NB4 (cell line): ENCODE results near the gene ACO2.

Experiments used
- DNase-seq: peaks from one replicate; pipeline ENCODE4 v3.0.0; 2010; ENCODE audit warnings: low read depth
- H3K4me3 ChIP-seq: one replicate; pipeline ENCODE4 v1.5.1; 2011; ENCODE audit warnings: mild to moderate bottlenecking, low read depth, low read length, moderate library complexity
- CTCF ChIP-seq: IDR thresholded peaks from one replicate; pipeline ENCODE4 v1.5.1; 2012; ENCODE audit warnings: low read depth, low read length
- MAX ChIP-seq: IDR thresholded peaks from 2 replicates; pipeline ENCODE4 v1.6.1; 2011; ENCODE audit warnings: low read depth, low read length
- MYC ChIP-seq: IDR thresholded peaks from 2 replicates; pipeline ENCODE4 v1.6.1; 2011; ENCODE audit warnings: low read depth, low read length
- POLR2A ChIP-seq: IDR thresholded peaks from 2 replicates; pipeline ENCODE4 v1.6.1; 2011; ENCODE audit warnings: mild to moderate bottlenecking; ENCODE audit not compliant: insufficient read length; ENCODE audit errors: extremely low read depth

Gene ACO2

DNA sequence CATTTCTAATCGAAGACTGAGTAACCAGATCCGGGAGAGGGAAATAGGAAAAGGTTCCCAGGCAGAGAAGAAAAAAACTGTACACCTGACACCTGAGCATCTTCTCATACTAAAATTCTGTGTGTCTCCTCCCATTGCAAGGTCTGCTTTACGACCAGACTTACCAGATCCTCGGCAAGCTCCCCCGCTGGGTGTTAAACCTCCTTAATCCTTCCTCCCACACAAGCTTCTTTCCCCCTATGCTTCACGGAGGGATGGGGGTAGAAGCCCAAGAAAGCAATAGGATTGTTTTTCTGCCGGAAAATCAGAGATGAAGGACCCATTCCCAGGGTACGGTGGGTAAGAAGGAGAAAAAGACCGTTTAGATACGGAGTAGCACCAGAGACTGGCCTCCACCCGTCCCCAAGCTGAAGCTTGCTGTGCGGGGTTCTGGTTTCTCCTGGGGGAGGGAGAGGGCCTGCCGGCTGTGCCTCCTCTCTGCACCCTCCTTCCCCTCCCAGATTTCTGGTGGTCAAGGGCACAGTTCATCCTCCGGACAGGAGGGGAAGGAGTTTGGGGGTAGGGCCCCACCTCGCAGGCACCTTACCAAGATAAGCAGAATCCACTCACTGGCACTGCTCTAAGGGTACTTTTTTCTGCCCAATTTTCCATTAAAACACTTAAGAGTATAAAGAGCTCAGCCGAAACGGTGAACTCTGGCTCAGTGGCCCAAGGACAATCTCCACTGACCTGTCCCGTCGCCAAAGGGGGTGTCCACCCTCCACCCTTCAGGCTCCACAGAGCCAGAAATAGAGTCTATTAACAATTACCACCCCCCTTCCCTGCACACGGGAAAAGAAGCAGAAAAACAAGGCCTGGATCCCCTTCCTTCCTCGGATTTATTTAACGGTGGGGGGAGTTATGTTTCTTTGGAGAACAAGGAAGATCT is 23.5 kb upstream of the ACO2 start:
- no peak for TF ChIP-seq POLR2A
- no peak for TF ChIP-seq MAX
- TF ChIP-seq CTCF = no peak
- no peak for TF ChIP-seq MYC
- peak; percentile 69 for DNase-seq

GRCh38 chr22:41446057-41446501 is 22.8 kb upstream of the ACO2 start:
- peak overlapping the region; percentile 86 for H3K4me3 ChIP-seq
- TF ChIP-seq MYC (no peak), MAX (no peak), POLR2A (no peak), CTCF (no peak)
- peak; percentile 45 for DNase-seq

More for the DNA sequence above, 23.5 kb upstream of the ACO2 start:
- H3K4me3 ChIP-seq = peak overlapping the region; percentile 86

- peak; percentile 96 for DNase-seq
- peak within 1 kb of the TSS; percentile 86 for H3K4me3 ChIP-seq
- TF ChIP-seq POLR2A = peak; percentile 92
- TF ChIP-seq MAX = no peak; the same call in 1 of the 2 replicates
- no peak for TF ChIP-seq CTCF
- TF ChIP-seq MYC = peak; percentile 69
Observed at GRCh38 chr22:41446639-41447434, 22.1 kb upstream of the ACO2 start, which contains the start of gene TOB2. Gene TOB2, minus strand, starts transcription at chr22:41446801. Its CDS starts 9,456 bp downstream, at chr22:41437345.

DNA sequence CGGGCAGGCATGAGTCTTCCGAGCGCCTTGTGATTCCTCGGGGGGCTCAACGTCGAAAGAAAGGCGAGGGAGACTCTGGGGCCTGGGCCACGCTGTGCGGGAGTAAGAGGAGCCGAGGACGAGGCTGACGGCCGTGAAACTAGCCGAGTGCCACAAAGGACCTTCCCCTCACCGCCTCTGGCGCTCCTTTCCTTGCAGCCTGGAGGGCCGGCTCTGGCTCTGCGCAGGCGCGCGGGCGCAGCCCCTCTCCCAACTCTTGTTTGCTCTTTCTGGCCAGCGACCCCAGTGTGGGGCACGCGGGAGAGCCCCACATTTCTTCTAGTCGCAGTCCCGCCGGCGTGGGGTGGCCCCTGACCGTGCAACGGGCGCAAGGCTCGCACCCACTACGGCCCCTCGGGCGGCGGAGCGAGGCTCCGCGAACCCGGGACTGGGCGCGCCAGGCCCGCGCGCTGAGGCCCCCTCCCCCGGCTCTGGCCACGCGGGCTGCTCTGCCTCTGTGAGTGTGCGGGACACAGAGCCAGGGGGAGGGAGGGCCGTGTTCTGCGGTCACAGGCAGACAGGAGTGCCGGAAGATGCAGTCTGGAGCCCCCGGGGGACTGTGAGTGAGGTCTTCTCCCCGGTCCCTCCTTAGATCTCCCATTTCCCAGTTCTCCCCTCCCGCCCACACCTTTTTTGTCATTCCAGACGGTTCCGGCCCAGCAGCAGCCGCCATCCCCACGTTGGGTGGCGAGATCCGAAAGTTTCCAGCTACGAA is 21.3 kb upstream of the ACO2 start:
- DNase-seq = peak; percentile 84

More for the DNA sequence above, 21.3 kb upstream of the ACO2 start:
- no peak for TF ChIP-seq CTCF
- TF ChIP-seq MAX = peak; percentile 1; the same call in 1 of the 2 replicates
- TF ChIP-seq MYC = no peak; the same call in 1 of the 2 replicates
- TF ChIP-seq POLR2A = peak; percentile 57
- peak overlapping the region; percentile 86 for H3K4me3 ChIP-seq
